Suprapubic skin (tissue), 3 donors: ENCODE results near the gene ENPP1.

Experiments
- POLR2A ChIP-seq, 2 donors: fragments of 450-650 bp; IDR thresholded peaks; one replicate each; pipeline ENCODE4 v1.6.1; 2017; ENCODE audit warnings: antibody characterized with exemption in 2 of 2, mild to moderate bottlenecking in 2 of 2, moderate library complexity in 2 of 2
- TF ChIP-seq, protein P1 (sequence below), 2 donors: fragments of 200-600 bp in 1 of 2; fragments of 450-650 bp in 1 of 2; sonication (generic) in 1 of 2; IDR thresholded peaks; one replicate each; pipeline ENCODE4 v1.5.1; 2016 to 2019; ENCODE audit warnings: antibody characterized with exemption in 2 of 2, mild to moderate bottlenecking in 1 of 2, moderate library complexity in 1 of 2

GRCh38 chr6:131898718-131899117 is 90.9 kb downstream of the ENPP1 start:
- TF ChIP-seq, protein P1, sequence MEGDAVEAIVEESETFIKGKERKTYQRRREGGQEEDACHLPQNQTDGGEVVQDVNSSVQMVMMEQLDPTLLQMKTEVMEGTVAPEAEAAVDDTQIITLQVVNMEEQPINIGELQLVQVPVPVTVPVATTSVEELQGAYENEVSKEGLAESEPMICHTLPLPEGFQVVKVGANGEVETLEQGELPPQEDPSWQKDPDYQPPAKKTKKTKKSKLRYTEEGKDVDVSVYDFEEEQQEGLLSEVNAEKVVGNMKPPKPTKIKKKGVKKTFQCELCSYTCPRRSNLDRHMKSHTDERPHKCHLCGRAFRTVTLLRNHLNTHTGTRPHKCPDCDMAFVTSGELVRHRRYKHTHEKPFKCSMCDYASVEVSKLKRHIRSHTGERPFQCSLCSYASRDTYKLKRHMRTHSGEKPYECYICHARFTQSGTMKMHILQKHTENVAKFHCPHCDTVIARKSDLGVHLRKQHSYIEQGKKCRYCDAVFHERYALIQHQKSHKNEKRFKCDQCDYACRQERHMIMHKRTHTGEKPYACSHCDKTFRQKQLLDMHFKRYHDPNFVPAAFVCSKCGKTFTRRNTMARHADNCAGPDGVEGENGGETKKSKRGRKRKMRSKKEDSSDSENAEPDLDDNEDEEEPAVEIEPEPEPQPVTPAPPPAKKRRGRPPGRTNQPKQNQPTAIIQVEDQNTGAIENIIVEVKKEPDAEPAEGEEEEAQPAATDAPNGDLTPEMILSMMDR (IDR thresholded peaks at IDR 0.05) = no peak
- no peak for TF ChIP-seq POLR2A (IDR thresholded peaks at IDR 0.05)
